HEK293T (cell line): ENCODE measurements around the gene PDE7B.
A peak's percentile ranks its signal among the peaks of the same experiment; 100 is the strongest.

Source experiments
- CTCF ChIA-PET: fragments of 350-600 bp; formaldehyde crosslinking; extraction: SDS; loops from one replicate; lab custom pipeline; 2021; ENCODE audit warnings: antibody characterized with exemption, inconsistent platforms; lab: Yijun Ruan, JAX
- POLR2A ChIA-PET: fragments of 350-600 bp; formaldehyde crosslinking; extraction: SDS; loops from one replicate; lab custom pipeline; 2020; ENCODE audit warnings: antibody characterized with exemption, inconsistent platforms; lab: Yijun Ruan, JAX
- DNase-seq: peaks from one replicate; pipeline ENCODE4 v3.0.0; 2012; ENCODE audit warnings: mixed read lengths; ENCODE audit errors: extremely low spot score
- ARNT ChIP-seq: fragments of 450-650 bp; IDR thresholded peaks from 2 replicates; pipeline ENCODE4 v1.6.1; 2017; ENCODE audit warnings: mild to moderate bottlenecking
- BHLHE40 ChIP-seq: fragments of 450-650 bp; IDR thresholded peaks from 2 replicates; pipeline ENCODE4 v1.6.1; 2016; ENCODE audit warnings: mild to moderate bottlenecking, moderate library complexity, borderline replicate concordance
- CTBP1 ChIP-seq: fragments of 450-650 bp; IDR thresholded peaks from 2 replicates; pipeline ENCODE4 v1.6.1; 2016; ENCODE audit warnings: borderline replicate concordance
- ELF4 ChIP-seq: fragments of 450-650 bp; IDR thresholded peaks from 2 replicates; pipeline ENCODE4 v1.6.1; 2017; ENCODE audit warnings: antibody characterized with exemption
- FOXA1 ChIP-seq: fragments of 450-650 bp; IDR thresholded peaks from 2 replicates; pipeline ENCODE4 v1.6.1; 2016; ENCODE audit warnings: mild to moderate bottlenecking
- FOXK2 ChIP-seq: fragments of 450-650 bp; IDR thresholded peaks from 2 replicates; pipeline ENCODE4 v1.6.1; 2016; ENCODE audit warnings: mild to moderate bottlenecking
- FOXM1 ChIP-seq: fragments of 450-650 bp; IDR thresholded peaks from 2 replicates; pipeline ENCODE4 v1.6.1; 2017; ENCODE audit warnings: mild to moderate bottlenecking, borderline replicate concordance
- HDGF ChIP-seq: fragments of 450-650 bp; IDR thresholded peaks from 2 replicates; pipeline ENCODE4 v1.6.1; 2017; ENCODE audit warnings: antibody characterized with exemption, borderline replicate concordance
- L3MBTL2 ChIP-seq: fragments of 450-650 bp; conservative IDR thresholded peaks from 2 replicates; pipeline ENCODE4 v1.6.1; 2016; ENCODE audit warnings: mild to moderate bottlenecking
- LEF1 ChIP-seq: fragments of 450-650 bp; IDR thresholded peaks from 2 replicates; pipeline ENCODE4 v1.6.1; 2017; ENCODE audit warnings: mild to moderate bottlenecking, borderline replicate concordance
- NFRKB ChIP-seq: fragments of 450-650 bp; IDR thresholded peaks from 2 replicates; pipeline ENCODE4 v1.6.1; 2016; ENCODE audit warnings: mild to moderate bottlenecking, moderate library complexity
- PKNOX1 ChIP-seq: fragments of 450-650 bp; IDR thresholded peaks from 2 replicates; pipeline ENCODE4 v1.6.1; 2016
- SP1 ChIP-seq: fragments of 450-650 bp; IDR thresholded peaks from 2 replicates; pipeline ENCODE4 v1.6.1; 2017
- SUZ12 ChIP-seq: fragments of 450-650 bp; IDR thresholded peaks from 2 replicates; pipeline ENCODE4 v1.6.1; 2016; ENCODE audit warnings: mild to moderate bottlenecking
- TARDBP ChIP-seq: fragments of 450-650 bp; IDR thresholded peaks from 2 replicates; pipeline ENCODE4 v1.6.1; 2016
- ZNF384 ChIP-seq: fragments of 450-650 bp; IDR thresholded peaks from 2 replicates; pipeline ENCODE4 v1.6.1; 2016

Gene PDE7B

GRCh38 chr6:136022224-136022874, 170.8 kb downstream of the PDE7B start:
- no peak for DNase-seq
- ChIA-PET POLR2A (no interaction called here), CTCF (interaction anchor here (1.0 to 1.5 kb wide), 2 partner anchors 10 kb away, joined by 4 to 5 read pairs; no protein-coding TSS in a partner anchor)
- TF ChIP-seq CTBP1: no peak
- TF ChIP-seq L3MBTL2: no peak
- TF ChIP-seq NFRKB: no peak
- TF ChIP-seq FOXM1: no peak
- TF ChIP-seq FOXA1: no peak
- no peak for TF ChIP-seq BHLHE40
- TF ChIP-seq PKNOX1: no peak

GRCh38 chr6:136024711-136025110, 173.2 kb downstream of the PDE7B start:
- ChIA-PET CTCF (no interaction called here), POLR2A (no interaction called here)
- TF ChIP-seq HDGF: no peak
- TF ChIP-seq ARNT: no peak
- no peak for TF ChIP-seq CTBP1
- no peak for TF ChIP-seq FOXK2
- TF ChIP-seq ELF4: no peak
- DNase-seq: no peak

- POLR2A ChIA-PET: no interaction called here
- no peak for TF ChIP-seq SP1
- TF ChIP-seq BHLHE40: no peak
- no peak for TF ChIP-seq NFRKB
- no peak for TF ChIP-seq ZNF384
- no peak for TF ChIP-seq CTBP1
- TF ChIP-seq FOXM1: no peak
- no peak for DNase-seq
- CTCF ChIA-PET: interaction anchor here (1.0 to 1.3 kb wide), 2 partner anchors 11 to 350 kb away, joined by 3 read pairs; no protein-coding TSS in a partner anchor
Observed at GRCh38 chr6:136025736-136026135, 174.2 kb downstream of the PDE7B start.

GRCh38 chr6:136030131-136030530, 178.6 kb downstream of the PDE7B start:
- no peak for TF ChIP-seq BHLHE40
- POLR2A ChIA-PET: no interaction called here
- DNase-seq: no peak
- CTCF ChIA-PET: no interaction called here

- CTCF ChIA-PET: interaction anchor here (0.6 to 1.5 kb wide), 4 partner anchors 9 to 92 kb away, joined by 3 to 5 read pairs (median 4); no protein-coding TSS in a partner anchor
- peak; percentile 46 for DNase-seq
- POLR2A ChIA-PET: no interaction called here
- TF ChIP-seq FOXK2: no peak
- no peak for TF ChIP-seq ELF4
- TF ChIP-seq ZNF384: no peak
- TF ChIP-seq HDGF: no peak
- no peak for TF ChIP-seq ARNT
- no peak for TF ChIP-seq CTBP1
- TF ChIP-seq L3MBTL2: no peak
- TF ChIP-seq TARDBP: no peak
- TF ChIP-seq SUZ12: no peak
- TF ChIP-seq NFRKB: no peak
- no peak for TF ChIP-seq LEF1
- TF ChIP-seq BHLHE40: no peak
- no peak for TF ChIP-seq SP1
- no peak for TF ChIP-seq FOXM1
- TF ChIP-seq PKNOX1: no peak
- no peak for TF ChIP-seq FOXA1
Observed at GRCh38 chr6:136031982-136032381, 180.5 kb downstream of the PDE7B start.

- no peak for DNase-seq
- ChIA-PET CTCF (interaction anchor here (1.1 to 1.4 kb wide), 2 partner anchors 18 to 193 kb away, joined by 3 to 4 read pairs; no protein-coding TSS in a partner anchor), POLR2A (no interaction called here)
- TF ChIP-seq LEF1 (no peak), BHLHE40 (no peak), ZNF384 (no peak), PKNOX1 (no peak), L3MBTL2 (no peak), CTBP1 (no peak), FOXK2 (no peak), SUZ12 (no peak)
Observed at GRCh38 chr6:136033416-136033815, 181.9 kb downstream of the PDE7B start.

- ChIA-PET POLR2A (no interaction called here), CTCF (no interaction called here)
- TF ChIP-seq BHLHE40 (no peak), TARDBP (no peak), NFRKB (no peak), LEF1 (no peak), PKNOX1 (no peak), SUZ12 (no peak), CTBP1 (no peak), FOXM1 (no peak), ARNT (no peak), ZNF384 (no peak), L3MBTL2 (no peak), ELF4 (no peak)
- DNase-seq: no peak
Observed at GRCh38 chr6:136034422-136034821, 182.9 kb downstream of the PDE7B start.
